ENCODE results near the gene CDT1. TPM values are rescaled to one million over a fixed set of nuclear protein-coding genes. Genes with fewer than 3 reads are reported as not detected.

Gene CDT1
- total RNA-seq, 1 experiment from 2014 or later = 74.1 TPM

- DNase-seq = peak; percentile 64
- Histone ChIP-seq H3K27me3 (ENCODE audit: insufficient read depth, low read length) (no peaks in the 10 kb centered on the region), H2BK20ac (ENCODE audit: low read depth, low read length, poor library complexity, severe bottlenecking) (no peak overlapping the region), H3K4me2 (ENCODE audit: insufficient read depth, insufficient read length, low read length) (peak overlapping the region; percentile 98), H3K79me2 (ENCODE audit: insufficient read depth, low read length) (no peaks in the 10 kb centered on the region), H2BK120ac (ENCODE audit: low read depth, low read length, poor library complexity, severe bottlenecking) (no peak overlapping the region), H3K9me3 (ENCODE audit: control insufficient read depth, low read depth, low read length) (no peaks in the 10 kb centered on the region), H4K91ac (ENCODE audit: insufficient read length, low read depth, low read length) (no peak overlapping the region), H3K23me2 (ENCODE audit: insufficient read length, low read depth, low read length, poor library complexity, severe bottlenecking) (peaks cover 8% of the 10 kb centered on the region), H4K5ac (ENCODE audit: insufficient read length, low read depth, low read length) (peak overlapping the region; percentile 14), H3K4me1 (ENCODE audit: insufficient read depth, low read length) (no peaks in the 10 kb centered on the region), H2BK15ac (ENCODE audit: low read depth, low read length) (no peak overlapping the region), H3K9ac (ENCODE audit: extremely low read depth, insufficient read length, low read length) (peak overlapping the region; percentile 83), H3K14ac (ENCODE audit: insufficient read depth, low read length) (no peak overlapping the region; the same call in 1 of the 2 replicates), H2BK5ac (ENCODE audit: insufficient read length, low read length) (no peak overlapping the region), H4K20me1 (ENCODE audit: control insufficient read depth, insufficient read depth, insufficient read length) (no peaks in the 10 kb centered on the region), H2AK5ac (ENCODE audit: insufficient read length, low read length) (no peak overlapping the region), H3K79me1 (ENCODE audit: insufficient read depth, low read depth, low read length, poor library complexity, severe bottlenecking) (no peaks in the 10 kb centered on the region), H3K27ac (ENCODE audit: insufficient read length, low read depth, low read length) (no peak overlapping the region), H2AFZ (ENCODE audit: low read length) (no peak overlapping the region), H2BK12ac (ENCODE audit: insufficient read length, low read depth, low read length) (no peak overlapping the region), H3K4ac (ENCODE audit: low read depth, low read length) (no peak overlapping the region), H4K8ac (replicated peaks; ENCODE audit: insufficient read length, low read depth, low read length) (no peak overlapping the region), H3T11ph (ENCODE audit: low read length) (no peak overlapping the region), H3K23ac (ENCODE audit: insufficient read length, low read depth, low read length) (no peak overlapping the region), H3K56ac (ENCODE audit: insufficient read length, low read depth, low read length) (no peak overlapping the region), H3K18ac (ENCODE audit: insufficient read length, low read depth, low read length) (no peak overlapping the region)
- no CpG with 5 or more reads among the region's 12 CpGs for WGBS (ENCODE audit: extremely low coverage, insufficient read length, low lambda C conversion rate)
- TF ChIP-seq CTCF (conservative IDR thresholded peaks at IDR 0.05) = peak; percentile 65; the same call in 2 of the 3 replicates
- Mint-ChIP-seq H3K4me3 (peak overlapping the region; percentile 96 to 100), H3K27me3 (ENCODE audit: low read depth) (no peaks in the 10 kb centered on the region), H3K27ac (peak overlapping the region; percentile 24 to 98 (median 89); a peak in 6 of 7 replicates), H3K9me3 (no peaks in the 10 kb centered on the region; a peak in 1 of 5 replicates), H3K4me1 (peaks cover 9 to 18% of the 10 kb centered on the region in 2 experiments), H3K36me3 (ENCODE audit: insufficient read depth in 1 of 3, low read depth in 3 of 3) (peaks cover 19 to 29% (median 22%) of the 10 kb centered on the region in 3 experiments)
Measured at GRCh38 chr16:88857728-88858339, 54.2 kb downstream of the CDT1 start.

Other genes with a start within 250 kb of the CDT1 start
- 69.7 and 78.2 TPM in 2 replicates for gene ZC3H18, start 233.4 kb upstream of the CDT1 start, total RNA-seq (2021)
- 0.29 and 0.31 TPM in 2 replicates for gene IL17C, start 165.2 kb upstream of the CDT1 start, total RNA-seq (2021)
- gene CYBA, start 152.7 kb upstream of the CDT1 start, total RNA-seq (2021) = 153 and 160 TPM in 2 replicates
- gene MVD, start 140.7 kb upstream of the CDT1 start, total RNA-seq (2021) = 53.2 and 57.1 TPM in 2 replicates
- gene SNAI3, start 117.3 kb upstream of the CDT1 start, total RNA-seq (2021) = 3.2 and 3.7 TPM in 2 replicates
- 22.3 and 26.5 TPM in 2 replicates for gene RNF166, start 97.4 kb upstream of the CDT1 start, total RNA-seq (2021)
- 31.5 and 32.8 TPM in 2 replicates for gene CTU2, start 97.3 kb upstream of the CDT1 start, total RNA-seq (2021)
- 67.8 and 71.1 TPM in 2 replicates for gene PIEZO1, start 18.6 kb upstream of the CDT1 start, total RNA-seq (2021)
- 246 and 254 TPM in 2 replicates for gene APRT, start 8.1 kb downstream of the CDT1 start, total RNA-seq (2021)
- 20.0 and 20.3 TPM in 2 replicates for gene GALNS, start 53.2 kb downstream of the CDT1 start, total RNA-seq (2021)
- 90.3 and 102 TPM in 2 replicates for gene TRAPPC2L, start 53.3 kb downstream of the CDT1 start, total RNA-seq (2021)
- gene PABPN1L, start 62.9 kb downstream of the CDT1 start, total RNA-seq (2021) = not detected in 2 replicates
- 2.8 and 2.9 TPM in 2 replicates for gene CBFA2T3, start 173.4 kb downstream of the CDT1 start, total RNA-seq (2021)

Data from H9 (cell line).